Upper lobe of right lung (tissue), 1 donor: ENCODE data around the gene LIN7A. TPM values are rescaled to one million over a fixed set of nuclear protein-coding genes. Genes with fewer than 3 reads are reported as not detected.

Source experiments
- ATAC-seq: fragments of 200-7000 bp; cut with Tn5 transposase; one replicate; pipeline ENCODE4 v1.9.1; 2020; ENCODE audit warnings: mild to moderate bottlenecking, moderate library complexity
- DNase-seq: peaks from one replicate; pipeline ENCODE4 v3.0.0-alpha.2; 2020
- H3K27ac ChIP-seq: fragments of 200-600 bp; one replicate; pipeline ENCODE4 v1.8.0; 2022
- H3K27me3 ChIP-seq: fragments of 200-600 bp; one replicate; pipeline ENCODE4 v1.8.0; 2022; ENCODE audit warnings: mild to moderate bottlenecking
- H3K36me3 ChIP-seq: fragments of 200-600 bp; one replicate; pipeline ENCODE4 v1.8.0; 2022
- H3K4me1 ChIP-seq: fragments of 200-600 bp; one replicate; pipeline ENCODE4 v1.8.0; 2022
- H3K4me3 ChIP-seq: fragments of 200-600 bp; one replicate; pipeline ENCODE4 v1.8.0; 2022; ENCODE audit warnings: mild to moderate bottlenecking
- H3K9me3 ChIP-seq: fragments of 200-600 bp; one replicate; pipeline ENCODE4 v1.8.0; 2022
- CTCF ChIP-seq: fragments of 200-600 bp; IDR thresholded peaks from one replicate; pipeline ENCODE4 v1.8.0; 2022; ENCODE audit warnings: antibody characterized with exemption
- intact Hi-C: fragments of 100-400 bp; cut with DNase I; formaldehyde crosslinking; loops from one replicate; pipeline ENCODE4 v1.11.0; 2022
- total RNA-seq: library from RNA; stranded (reverse); fragmentation: NEBNext Ultra II Directional; extraction: Animal tissue kit (Norgen Biotek cat#: 25700); gene quantifications from one replicate; pipeline ENCODE4 v1.2.1, GENCODE V29; 2021
- donor health status: DM: no; HTN: yes; CAD: no; lungs with severe emphysema.

Gene LIN7A
- total RNA-seq, 1 donor from 2014 or later = 18.9 TPM

GRCh38 chr12:80846952-80847351 is 90.8 kb downstream of the LIN7A start:
- no peaks in the 10 kb centered on the region for H3K9me3 ChIP-seq
- no peaks in the 10 kb centered on the region for H3K4me1 ChIP-seq
- no peaks in the 10 kb centered on the region for H3K27me3 ChIP-seq
- TF ChIP-seq CTCF = no peak
- H3K36me3 ChIP-seq = no peaks in the 10 kb centered on the region
- intact Hi-C loops = loop anchor here (5.0 kb wide), 1 partner anchor 35 kb away; no protein-coding TSS in a partner anchor
- H3K4me3 ChIP-seq = no peak overlapping the region
- no peak overlapping the region for H3K27ac ChIP-seq
- DNase-seq = no peak
- ATAC-seq = no peak

DNA sequence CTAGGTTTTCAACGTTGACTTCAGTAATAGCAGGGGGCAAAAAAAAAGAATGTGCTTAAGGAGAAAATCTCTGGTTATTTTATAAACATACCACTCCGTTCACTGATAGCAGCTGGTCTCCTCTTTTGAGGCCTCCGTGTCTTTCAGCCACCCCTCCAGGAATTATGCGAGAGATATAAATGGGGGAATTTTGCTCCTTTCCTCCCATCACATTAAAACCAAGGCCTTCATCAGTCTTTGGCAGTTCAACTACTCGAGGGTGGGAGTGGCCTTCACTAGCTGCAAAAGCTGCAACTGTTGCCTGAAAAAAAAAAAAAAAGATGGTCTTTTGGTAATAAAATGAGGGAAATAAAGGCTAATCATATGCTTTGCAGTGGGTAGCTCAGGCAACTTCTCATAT is 92.1 kb downstream of the LIN7A start:
- intact Hi-C loops = loop anchor here (5.0 kb wide), 1 partner anchor 37 kb away; no protein-coding TSS in a partner anchor
- Histone ChIP-seq H3K27me3 (no peaks in the 10 kb centered on the region), H3K4me3 (no peak overlapping the region), H3K9me3 (no peaks in the 10 kb centered on the region), H3K36me3 (no peaks in the 10 kb centered on the region), H3K27ac (no peak overlapping the region), H3K4me1 (no peaks in the 10 kb centered on the region)
- no peak for TF ChIP-seq CTCF
- DNase-seq (no peak), ATAC-seq (no peak)

DNA sequence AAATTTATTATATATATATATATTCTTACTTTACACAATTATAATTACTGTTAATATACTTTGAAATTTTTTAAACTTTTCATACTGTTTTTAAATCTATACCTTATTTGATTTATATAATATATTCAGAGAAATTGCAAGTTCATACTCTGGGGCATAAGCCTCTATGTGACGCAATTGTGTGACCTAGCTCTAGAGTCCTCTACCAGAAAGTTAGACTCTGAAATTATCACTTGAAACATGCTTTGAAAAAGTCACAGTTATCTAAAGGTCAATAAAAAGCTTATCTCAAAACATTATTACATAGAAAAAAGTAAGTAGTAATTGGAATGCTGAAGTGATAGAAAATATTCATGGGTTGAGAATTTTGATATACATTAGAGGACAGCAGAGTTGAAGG is 93.8 kb downstream of the LIN7A start:
- H3K36me3 ChIP-seq = no peaks in the 10 kb centered on the region
- no peak overlapping the region for H3K27ac ChIP-seq
- intact Hi-C loops = no loop called here
- DNase-seq (no peak), ATAC-seq (no peak)
- H3K27me3 ChIP-seq = no peaks in the 10 kb centered on the region
- no peak for TF ChIP-seq CTCF
- no peaks in the 10 kb centered on the region for H3K4me1 ChIP-seq
- H3K4me3 ChIP-seq = no peak overlapping the region
- no peaks in the 10 kb centered on the region for H3K9me3 ChIP-seq

DNA sequence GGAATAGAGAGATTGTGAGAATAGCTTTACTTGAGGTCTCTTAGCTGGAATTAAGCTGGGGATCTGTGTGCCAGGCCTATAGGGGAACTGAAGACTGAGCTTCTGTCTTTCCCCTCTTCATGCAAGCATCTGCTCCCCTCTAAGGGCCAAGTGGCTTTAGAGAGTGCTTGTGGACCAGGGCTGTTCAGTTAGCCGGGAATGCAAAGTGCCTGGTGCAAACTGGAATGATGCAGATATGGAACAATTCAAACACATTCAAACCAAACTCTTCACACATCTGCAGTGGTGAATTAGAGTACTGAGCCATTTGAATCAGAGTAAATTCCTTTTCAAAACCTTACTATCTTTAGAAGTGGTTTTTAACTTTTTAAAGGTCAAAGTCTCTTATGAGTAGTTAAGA is 99.0 kb downstream of the LIN7A start:
- Histone ChIP-seq H3K36me3 (no peaks in the 10 kb centered on the region), H3K9me3 (no peaks in the 10 kb centered on the region), H3K4me1 (no peaks in the 10 kb centered on the region), H3K4me3 (no peak overlapping the region), H3K27me3 (no peaks in the 10 kb centered on the region), H3K27ac (no peak overlapping the region)
- no peak for DNase-seq
- intact Hi-C loops = no loop called here
- TF ChIP-seq CTCF = no peak
- ATAC-seq = peak; percentile 81

- H3K4me1 ChIP-seq = no peaks in the 10 kb centered on the region
- no peaks in the 10 kb centered on the region for H3K9me3 ChIP-seq
- no peak overlapping the region for H3K4me3 ChIP-seq
- H3K27me3 ChIP-seq = no peaks in the 10 kb centered on the region
- no peak for TF ChIP-seq CTCF
- intact Hi-C loops = no loop called here
- DNase-seq (no peak), ATAC-seq (peak; percentile 90)
- H3K36me3 ChIP-seq = no peaks in the 10 kb centered on the region
- H3K27ac ChIP-seq = no peak overlapping the region
These were observed 99.6 kb downstream of the LIN7A start for GRCh38 chr12:80838024-80838658.
